Measurements from ENCODE around the gene C9orf78. TPM values are rescaled to one million over a fixed set of nuclear protein-coding genes. Genes with fewer than 3 reads are reported as not detected.

C9orf78 gene
- total RNA-seq, 1 experiment from 2014 or later: 37.5 TPM

DNA sequence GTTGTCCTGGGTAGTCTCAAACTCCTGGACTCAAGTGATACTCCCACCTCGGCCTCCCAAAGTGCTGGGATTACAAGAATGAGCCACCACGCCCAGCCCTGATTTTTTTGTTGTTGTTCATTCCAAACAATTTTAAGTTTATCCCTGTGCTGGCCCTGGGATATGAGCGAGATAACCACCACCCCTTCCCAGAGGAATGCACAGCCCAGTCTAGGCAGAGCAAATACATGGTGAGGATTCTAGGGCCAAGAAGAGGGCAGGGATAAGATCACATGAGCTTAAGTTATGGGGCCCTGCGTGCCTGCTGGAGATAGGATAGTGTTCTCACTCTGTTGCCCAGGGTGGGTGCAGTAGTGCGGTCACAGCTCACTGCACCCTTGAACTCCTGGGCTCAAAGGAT is 53.1 kb downstream of the C9orf78 start:
- Histone ChIP-seq H3K18ac (ENCODE audit: insufficient read length, low read depth, low read length) (no peak overlapping the region), H2BK20ac (ENCODE audit: low read depth, low read length, poor library complexity, severe bottlenecking) (no peak overlapping the region), H3K27me3 (ENCODE audit: insufficient read depth, low read length) (no peaks in the 10 kb centered on the region), H3K4me2 (ENCODE audit: insufficient read depth, insufficient read length, low read length) (no peak overlapping the region), H2BK120ac (ENCODE audit: low read depth, low read length, poor library complexity, severe bottlenecking) (no peak overlapping the region), H3K4ac (ENCODE audit: low read depth, low read length) (no peak overlapping the region), H2BK12ac (ENCODE audit: insufficient read length, low read depth, low read length) (no peak overlapping the region), H2BK15ac (ENCODE audit: low read depth, low read length) (no peak overlapping the region), H3K27ac (ENCODE audit: insufficient read length, low read depth, low read length) (no peak overlapping the region), H4K8ac (replicated peaks; ENCODE audit: insufficient read length, low read depth, low read length) (no peak overlapping the region), H3K23ac (ENCODE audit: insufficient read length, low read depth, low read length) (no peak overlapping the region), H3K9me3 (ENCODE audit: control insufficient read depth, low read depth, low read length) (no peaks in the 10 kb centered on the region), H3K56ac (ENCODE audit: insufficient read length, low read depth, low read length) (no peak overlapping the region), H4K20me1 (ENCODE audit: control insufficient read depth, insufficient read depth, insufficient read length) (no peaks in the 10 kb centered on the region), H3K79me1 (ENCODE audit: insufficient read depth, low read depth, low read length, poor library complexity, severe bottlenecking) (no peaks in the 10 kb centered on the region), H3K79me2 (ENCODE audit: insufficient read depth, low read length) (no peaks in the 10 kb centered on the region), H3K9ac (ENCODE audit: extremely low read depth, insufficient read length, low read length) (no peak overlapping the region), H2AK5ac (ENCODE audit: insufficient read length, low read length) (no peak overlapping the region), H4K5ac (ENCODE audit: insufficient read length, low read depth, low read length) (no peak overlapping the region), H3T11ph (ENCODE audit: low read length) (no peak overlapping the region), H4K91ac (ENCODE audit: insufficient read length, low read depth, low read length) (no peak overlapping the region), H3K4me1 (ENCODE audit: insufficient read depth, low read length) (no peaks in the 10 kb centered on the region), H2BK5ac (ENCODE audit: insufficient read length, low read length) (no peak overlapping the region), H2AFZ (ENCODE audit: low read length) (no peak overlapping the region), H3K14ac (ENCODE audit: insufficient read depth, low read length) (no peak overlapping the region), H3K23me2 (ENCODE audit: insufficient read length, low read depth, low read length, poor library complexity, severe bottlenecking) (no peaks in the 10 kb centered on the region)
- TF ChIP-seq, protein P1, sequence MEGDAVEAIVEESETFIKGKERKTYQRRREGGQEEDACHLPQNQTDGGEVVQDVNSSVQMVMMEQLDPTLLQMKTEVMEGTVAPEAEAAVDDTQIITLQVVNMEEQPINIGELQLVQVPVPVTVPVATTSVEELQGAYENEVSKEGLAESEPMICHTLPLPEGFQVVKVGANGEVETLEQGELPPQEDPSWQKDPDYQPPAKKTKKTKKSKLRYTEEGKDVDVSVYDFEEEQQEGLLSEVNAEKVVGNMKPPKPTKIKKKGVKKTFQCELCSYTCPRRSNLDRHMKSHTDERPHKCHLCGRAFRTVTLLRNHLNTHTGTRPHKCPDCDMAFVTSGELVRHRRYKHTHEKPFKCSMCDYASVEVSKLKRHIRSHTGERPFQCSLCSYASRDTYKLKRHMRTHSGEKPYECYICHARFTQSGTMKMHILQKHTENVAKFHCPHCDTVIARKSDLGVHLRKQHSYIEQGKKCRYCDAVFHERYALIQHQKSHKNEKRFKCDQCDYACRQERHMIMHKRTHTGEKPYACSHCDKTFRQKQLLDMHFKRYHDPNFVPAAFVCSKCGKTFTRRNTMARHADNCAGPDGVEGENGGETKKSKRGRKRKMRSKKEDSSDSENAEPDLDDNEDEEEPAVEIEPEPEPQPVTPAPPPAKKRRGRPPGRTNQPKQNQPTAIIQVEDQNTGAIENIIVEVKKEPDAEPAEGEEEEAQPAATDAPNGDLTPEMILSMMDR (conservative IDR thresholded peaks at IDR 0.05): no peak
- no CpG with 5 or more reads among the region's 5 CpGs for WGBS (ENCODE audit: extremely low coverage, insufficient read length, low lambda C conversion rate)
- Mint-ChIP-seq H3K4me3 (no peak overlapping the region), H3K36me3 (ENCODE audit: insufficient read depth in 1 of 3, low read depth in 3 of 3) (no peaks in the 10 kb centered on the region), H3K27ac (no peak overlapping the region), H3K9me3 (no peaks in the 10 kb centered on the region; a peak in 1 of 5 replicates), H3K27me3 (ENCODE audit: low read depth) (peaks cover 17% of the 10 kb centered on the region), H3K4me1 (peaks cover 8 to 11% of the 10 kb centered on the region in 2 experiments)
- no peak for DNase-seq
